ENCODE results near the gene NIT1. TPM values are rescaled to one million over a fixed set of nuclear protein-coding genes. Genes with fewer than 3 reads are reported as not detected.

The NIT1 gene
- total and polyA plus RNA-seq, 7 donors = 24.4 to 66.6 (median 39.6) TPM

- no peak for DNase-seq
- H3K27ac ChIP-seq = peak overlapping the region; percentile 73 to 79 (median 78)
- H3K9me3 ChIP-seq = no peaks in the 10 kb centered on the region
- no peak for TF ChIP-seq POLR2AphosphoS5 (IDR thresholded peaks at IDR 0.05)
- no peak for TF ChIP-seq EP300 (IDR thresholded peaks at IDR 0.05)
- TF ChIP-seq POLR2A (IDR thresholded peaks at IDR 0.05) = no peak
- TF ChIP-seq CTCF (IDR thresholded peaks at IDR 0.05) = no peak
- WGBS, 2 donors = 78 to 88% methylated on average over 9 of the region's 9 CpGs
- no peaks in the 10 kb centered on the region for H3K27me3 ChIP-seq
- peaks cover 0 to 19% (median 15%) of the 10 kb centered on the region in 4 donors for H3K4me1 ChIP-seq
- H3K36me3 ChIP-seq = peaks cover 0 to 27% (median 9%) of the 10 kb centered on the region in 4 donors
- H3K4me3 ChIP-seq = peak overlapping the region in 3 of 4 donors; percentile 75 to 81 (median 77)
- intact Hi-C loops (cut with DNase I) = loop anchor here (2.0 to 10.0 kb wide), 4 partner anchors 52 to 372 kb away; no protein-coding TSS in a partner anchor
Observed at GRCh38 chr1:161099090-161099802, 18.7 kb upstream of the NIT1 start.

GRCh38 chr1:161100556-161100955 is 17.3 kb upstream of the NIT1 start:
- Histone ChIP-seq H3K36me3 (peaks cover 0 to 27% (median 9%) of the 10 kb centered on the region in 4 donors), H3K27ac (no peak overlapping the region)
- intact Hi-C loops (cut with DNase I) = no loop called here

GRCh38 chr1:161106431-161106830 is 11.5 kb upstream of the NIT1 start:
- Histone ChIP-seq H3K4me3 (no peak overlapping the region), H3K9me3 (no peaks in the 10 kb centered on the region), H3K4me1 (no peaks in the 10 kb centered on the region), H3K36me3 (peaks cover 0 to 24% (median 6%) of the 10 kb centered on the region in 4 donors), H3K27me3 (no peaks in the 10 kb centered on the region), H3K27ac (no peak overlapping the region)
- 95 to 96% methylated on average over 1 of the region's 1 CpG for WGBS, 2 donors
- TF ChIP-seq CTCF (IDR thresholded peaks at IDR 0.05) = no peak
- TF ChIP-seq EP300 (IDR thresholded peaks at IDR 0.05) = no peak
- no peak for TF ChIP-seq POLR2AphosphoS5 (IDR thresholded peaks at IDR 0.05)
- no peak for DNase-seq
- intact Hi-C loops (cut with DNase I) = no loop called here

More at GRCh38 chr1:161100556-161100955, 17.3 kb upstream of the NIT1 start:
- WGBS, 2 donors = 84 to 88% methylated on average over 2 of the region's 2 CpGs
- no peak for DNase-seq
- TF ChIP-seq POLR2AphosphoS5 (IDR thresholded peaks at IDR 0.05) = no peak
- TF ChIP-seq EP300 (IDR thresholded peaks at IDR 0.05) = no peak
- no peak for TF ChIP-seq CTCF (IDR thresholded peaks at IDR 0.05)
- no peak for TF ChIP-seq POLR2A (IDR thresholded peaks at IDR 0.05)
- no peaks in the 10 kb centered on the region for H3K27me3 ChIP-seq
- no peak overlapping the region for H3K4me3 ChIP-seq
- H3K9me3 ChIP-seq = no peaks in the 10 kb centered on the region
- peaks cover 0 to 19% (median 15%) of the 10 kb centered on the region in 4 donors for H3K4me1 ChIP-seq

- WGBS, 2 donors = 93 to 96% methylated on average over 3 of the region's 3 CpGs
Observed at GRCh38 chr1:161111117-161111516, 6.8 kb upstream of the NIT1 start.

More at GRCh38 chr1:161111117-161111516, 6.8 kb upstream of the NIT1 start:
- Histone ChIP-seq H3K9me3 (no peaks in the 10 kb centered on the region), H3K4me1 (peaks cover 0 to 30% (median 20%) of the 10 kb centered on the region in 4 donors), H3K4me3 (no peak overlapping the region), H3K27ac (no peak overlapping the region), H3K36me3 (peaks cover 0 to 20% (median 0%) of the 10 kb centered on the region in 4 donors), H3K27me3 (no peaks in the 10 kb centered on the region)
- intact Hi-C loops (cut with DNase I) = no loop called here
- no peak for DNase-seq
- TF ChIP-seq POLR2A (IDR thresholded peaks at IDR 0.05) (no peak), POLR2AphosphoS5 (IDR thresholded peaks at IDR 0.05) (no peak), CTCF (IDR thresholded peaks at IDR 0.05) (no peak), EP300 (IDR thresholded peaks at IDR 0.05) (no peak)
